ENCODE data around the gene HSP90B1. TPM values are rescaled to one million over a fixed set of nuclear protein-coding genes. Genes with fewer than 3 reads are reported as not detected.

Gene HSP90B1
- total and polyA plus RNA-seq, 12 donors: 203 to 1,021 (median 297) TPM

DNA sequence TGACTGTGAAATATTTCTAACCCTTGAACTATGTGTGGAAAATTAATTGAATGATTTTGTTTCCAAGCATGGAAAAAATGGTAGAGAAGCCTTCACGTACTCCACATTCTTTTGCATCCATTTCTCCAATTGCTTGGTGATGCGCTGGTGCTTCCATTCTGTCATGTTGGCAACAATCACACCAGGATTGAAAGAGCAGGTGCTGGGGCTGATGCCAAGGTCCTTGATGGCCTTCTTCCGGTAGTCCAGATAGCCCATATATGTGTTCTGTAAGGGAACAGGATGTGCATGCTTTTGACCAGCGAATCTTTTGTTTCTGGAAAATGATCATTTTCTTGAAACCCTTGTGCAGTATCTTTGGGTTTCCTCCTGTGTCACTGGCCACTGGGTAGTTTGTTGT lies 64.0 kb downstream of the HSP90B1 start:
- TF ChIP-seq, protein P1, sequence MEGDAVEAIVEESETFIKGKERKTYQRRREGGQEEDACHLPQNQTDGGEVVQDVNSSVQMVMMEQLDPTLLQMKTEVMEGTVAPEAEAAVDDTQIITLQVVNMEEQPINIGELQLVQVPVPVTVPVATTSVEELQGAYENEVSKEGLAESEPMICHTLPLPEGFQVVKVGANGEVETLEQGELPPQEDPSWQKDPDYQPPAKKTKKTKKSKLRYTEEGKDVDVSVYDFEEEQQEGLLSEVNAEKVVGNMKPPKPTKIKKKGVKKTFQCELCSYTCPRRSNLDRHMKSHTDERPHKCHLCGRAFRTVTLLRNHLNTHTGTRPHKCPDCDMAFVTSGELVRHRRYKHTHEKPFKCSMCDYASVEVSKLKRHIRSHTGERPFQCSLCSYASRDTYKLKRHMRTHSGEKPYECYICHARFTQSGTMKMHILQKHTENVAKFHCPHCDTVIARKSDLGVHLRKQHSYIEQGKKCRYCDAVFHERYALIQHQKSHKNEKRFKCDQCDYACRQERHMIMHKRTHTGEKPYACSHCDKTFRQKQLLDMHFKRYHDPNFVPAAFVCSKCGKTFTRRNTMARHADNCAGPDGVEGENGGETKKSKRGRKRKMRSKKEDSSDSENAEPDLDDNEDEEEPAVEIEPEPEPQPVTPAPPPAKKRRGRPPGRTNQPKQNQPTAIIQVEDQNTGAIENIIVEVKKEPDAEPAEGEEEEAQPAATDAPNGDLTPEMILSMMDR (IDR thresholded peaks at IDR 0.05): no peak
- Histone ChIP-seq H3K27ac (no peak overlapping the region), H3K4me3 (no peak overlapping the region), H3K4me1 (peaks cover 0 to 21% (median 0%) of the 10 kb centered on the region in 9 donors), H3K9me3 (no peaks in the 10 kb centered on the region), H3K27me3 (no peaks in the 10 kb centered on the region), H3K36me3 (peaks cover 0 to 24% (median 2%) of the 10 kb centered on the region in 9 donors)
- DNase-seq (no peak), ATAC-seq (no peak)
- 66 to 71% methylated on average over 4 of the region's 4 CpGs for WGBS, 2 donors
- intact Hi-C loops (cut with DNase I): loop anchor here in 2 of 10 donors (10.0 kb wide), 1 partner anchor 71 kb away; the partner anchor contains the start of gene HCFC2 (in 2 of the 2)

DNA sequence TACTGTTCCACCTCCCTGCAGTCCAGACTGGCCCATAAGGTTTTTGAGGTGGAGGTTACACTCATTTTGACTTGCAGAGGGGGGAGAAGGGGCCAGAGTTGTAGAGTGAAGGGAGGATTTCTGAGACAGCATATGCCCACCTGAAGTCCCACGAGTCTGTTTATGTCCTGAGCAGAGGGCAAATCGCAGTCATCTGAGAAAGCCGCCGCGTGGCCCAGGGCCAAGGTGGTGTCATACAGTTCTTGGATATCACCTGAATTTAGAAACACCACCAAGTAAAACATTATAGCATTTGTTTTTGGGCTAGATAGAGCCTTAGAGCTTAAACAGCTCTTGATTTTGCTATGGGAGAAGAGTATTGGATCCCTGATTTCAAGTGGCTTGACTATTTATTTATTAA lies 66.4 kb downstream of the HSP90B1 start:
- H3K4me3 ChIP-seq: peak overlapping the region in 1 of 10 donors; percentile 19
- H3K27me3 ChIP-seq: peaks cover 0 to 4% (median 0%) of the 10 kb centered on the region in 7 donors
- H3K4me1 ChIP-seq: peaks cover 0 to 21% (median 0%) of the 10 kb centered on the region in 9 donors
- peak in 1 of 2 donors; percentile 19 for DNase-seq
- H3K9me3 ChIP-seq: no peaks in the 10 kb centered on the region
- H3K27ac ChIP-seq: peak overlapping the region in 7 of 10 donors; percentile 41 to 76 (median 66)
- intact Hi-C loops (cut with DNase I): loop anchor here in 4 of 10 donors (5.0 to 10.0 kb wide), 2 partner anchors 61 to 68 kb away; partner anchors contain the start of gene HCFC2 (in 2 of the 4)
- H3K36me3 ChIP-seq: peaks cover 0 to 3% (median 0%) of the 10 kb centered on the region in 9 donors
- WGBS, 2 donors: 80 to 81% methylated on average over 5 of the region's 5 CpGs
- TF ChIP-seq, protein P1 (IDR thresholded peaks at IDR 0.05): no peak
- ATAC-seq: peak in 4 of 8 donors; percentile 10 to 42 (median 19)

DNA sequence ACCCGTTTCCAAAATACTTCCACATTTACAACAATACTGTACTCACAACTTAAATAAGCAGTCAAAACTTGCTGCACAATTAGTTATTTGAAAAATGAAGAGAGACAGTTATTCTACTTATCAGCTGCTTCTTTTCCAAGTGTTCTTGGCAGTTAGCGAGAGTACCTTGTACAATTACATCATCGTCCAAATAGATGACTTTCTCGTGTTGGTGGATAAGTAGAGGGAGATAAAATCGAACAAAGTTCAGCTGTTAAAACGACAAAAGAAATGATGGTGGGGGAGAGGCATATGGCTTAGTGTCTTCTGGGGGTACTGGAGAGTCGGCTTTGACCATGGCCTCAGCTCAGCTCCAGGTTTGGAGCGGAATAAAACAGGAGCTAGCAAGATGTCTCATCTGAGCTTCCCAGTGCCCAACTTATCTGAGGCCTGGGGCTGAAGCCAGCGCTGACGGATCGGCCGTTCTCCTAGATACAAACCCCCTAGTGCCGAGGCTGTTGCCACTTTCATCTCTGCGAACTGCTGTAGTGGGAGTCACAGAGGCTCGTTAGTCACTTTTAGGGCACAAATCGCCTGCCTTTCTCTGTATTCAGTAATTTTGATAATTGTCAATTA lies 67.2 kb downstream of the HSP90B1 start:
- TF ChIP-seq, protein P1 (IDR thresholded peaks at IDR 0.05): no peak
- H3K4me3 ChIP-seq: peak overlapping the region in 5 of 10 donors; percentile 1 to 19 (median 17)
- peaks cover 0 to 3% (median 0%) of the 10 kb centered on the region in 9 donors for H3K36me3 ChIP-seq
- H3K4me1 ChIP-seq: peaks cover 0 to 21% (median 0%) of the 10 kb centered on the region in 9 donors
- ATAC-seq: peak; percentile 70 to 92 (median 81)
- peak overlapping the region in 8 of 10 donors; percentile 27 to 76 (median 62) for H3K27ac ChIP-seq
- WGBS, 2 donors: 29 to 38% methylated on average over 16 of the region's 16 CpGs
- intact Hi-C loops (cut with DNase I): loop anchor here in 4 of 10 donors (5.0 to 10.0 kb wide), 2 partner anchors 60 to 67 kb away; partner anchors contain the start of gene HCFC2 (in 2 of the 4)
- peak; percentile 48 to 54 for DNase-seq
- H3K27me3 ChIP-seq: peaks cover 0 to 4% (median 0%) of the 10 kb centered on the region in 7 donors
- no peaks in the 10 kb centered on the region for H3K9me3 ChIP-seq

Other genes starting within 250 kb of the HSP90B1 start
- 1 to 10 TPM; 2.5 to 4.9 (median 3.8) TPM for gene NT5DC3, start 89.2 kb upstream of the HSP90B1 start, total RNA-seq
- gene NT5DC3, start 89.2 kb upstream of the HSP90B1 start, polyA plus RNA-seq: 1 to 10 TPM; 1.0 to 2.3 TPM
- 10 to 100 TPM in 8 of 10 donors, 1 to 10 TPM in 2; 8.7 to 17.4 (median 11.7) TPM for gene TDG, start 35.5 kb downstream of the HSP90B1 start, total RNA-seq
- 10 to 100 TPM in 1 of 2 donors, 1 to 10 TPM in 1; 9.4 to 12.5 TPM for gene TDG, start 35.5 kb downstream of the HSP90B1 start, polyA plus RNA-seq
- 10 to 100 TPM in 2 of 10 donors, 1 to 10 TPM in 8; 3.5 to 16.0 (median 7.8) TPM for gene GLT8D2, start 119.8 kb downstream of the HSP90B1 start, total RNA-seq
- 10 to 100 TPM in 1 of 2 donors, 1 to 10 TPM in 1; 3.8 to 10.2 TPM for gene GLT8D2, start 119.8 kb downstream of the HSP90B1 start, polyA plus RNA-seq
- 10 to 100 TPM in 9 of 10 donors, 1 to 10 TPM in 1; 8.6 to 13.6 (median 11.3) TPM for gene HCFC2, start 134.1 kb downstream of the HSP90B1 start, total RNA-seq
- gene HCFC2, start 134.1 kb downstream of the HSP90B1 start, polyA plus RNA-seq: 10 to 100 TPM in 1 of 2 donors, 1 to 10 TPM in 1; 5.1 to 10.2 TPM
- gene NFYB, start 207.8 kb downstream of the HSP90B1 start, total RNA-seq: 10 to 100 TPM; 16.1 to 53.9 (median 23.6) TPM
- 10 to 100 TPM; 24.4 to 34.1 TPM for gene NFYB, start 207.8 kb downstream of the HSP90B1 start, polyA plus RNA-seq

Data from heart right ventricle (tissue), 16 donors.